ENCODE results near the gene DYNC1I1. TPM values are rescaled to one million over a fixed set of nuclear protein-coding genes. Genes with fewer than 3 reads are reported as not detected.

DYNC1I1 gene
- polyA plus RNA-seq, 4 donors: 0.57 to 0.74 (median 0.64) TPM

DNA sequence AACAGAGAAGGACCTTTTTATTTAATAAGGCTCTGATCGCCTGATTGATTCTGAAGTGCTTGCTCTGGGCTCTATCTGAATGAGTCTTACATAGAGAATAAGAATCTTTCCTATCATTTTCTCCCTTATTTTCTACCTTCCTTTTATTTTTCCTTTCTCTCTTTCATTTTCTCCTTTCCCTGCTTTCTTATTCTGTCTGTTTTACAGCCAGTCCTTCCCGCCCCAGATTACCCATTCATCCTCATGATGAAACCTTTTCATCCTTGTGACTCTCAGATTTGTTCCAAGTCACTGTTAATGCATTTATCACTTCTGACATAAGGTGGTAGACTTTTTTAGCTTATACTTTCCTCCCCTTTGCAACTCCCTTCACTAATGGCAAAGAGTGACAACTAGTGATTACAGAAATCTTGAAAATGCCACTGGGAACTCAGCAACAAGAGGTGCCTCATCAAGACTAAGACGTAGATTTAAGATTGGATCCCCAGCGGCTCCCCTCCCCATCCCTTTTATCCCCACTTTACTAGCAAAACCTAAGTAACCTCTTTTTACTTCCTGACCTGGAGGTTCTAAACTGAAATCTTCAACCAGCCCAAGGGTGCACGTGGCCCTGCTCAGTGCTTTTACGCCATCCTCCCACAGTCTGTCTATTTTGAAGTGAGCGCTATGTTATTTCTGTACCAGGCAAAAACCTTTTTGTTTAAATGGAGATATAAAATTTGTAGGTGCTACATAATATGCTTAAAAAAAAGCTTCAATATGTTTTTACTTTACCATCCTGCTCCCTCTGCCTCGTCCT, 179.8 kb downstream of the DYNC1I1 start:
- no peak for DNase-seq (ENCODE audit: low read depth in 4 of 4, low spot score in 2 of 4)

GRCh38 chr7:95952851-95953250, 180.5 kb downstream of the DYNC1I1 start:
- DNase-seq (ENCODE audit: low read depth in 4 of 4, low spot score in 2 of 4): no peak

DNA sequence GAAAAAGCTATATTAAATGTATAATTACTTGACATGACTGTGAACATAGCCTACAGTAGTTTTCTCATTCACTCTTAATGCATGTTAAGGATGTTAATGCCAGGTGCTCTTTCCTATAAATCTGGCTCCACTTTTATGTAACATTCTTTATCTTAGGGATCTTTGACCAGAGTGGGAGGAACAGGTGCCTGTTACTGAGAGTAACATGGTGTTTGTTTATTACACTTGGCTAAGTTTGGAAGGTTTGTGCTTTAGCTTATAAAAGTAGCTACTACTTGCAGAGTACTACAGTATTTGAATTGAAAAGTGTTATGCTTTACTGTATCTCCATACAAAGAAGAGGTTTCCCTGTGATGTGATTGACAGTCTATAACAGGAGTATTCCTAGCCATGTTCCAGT, 183.4 kb downstream of the DYNC1I1 start:
- DNase-seq (ENCODE audit: low read depth in 4 of 4, low spot score in 2 of 4): no peak

DNA sequence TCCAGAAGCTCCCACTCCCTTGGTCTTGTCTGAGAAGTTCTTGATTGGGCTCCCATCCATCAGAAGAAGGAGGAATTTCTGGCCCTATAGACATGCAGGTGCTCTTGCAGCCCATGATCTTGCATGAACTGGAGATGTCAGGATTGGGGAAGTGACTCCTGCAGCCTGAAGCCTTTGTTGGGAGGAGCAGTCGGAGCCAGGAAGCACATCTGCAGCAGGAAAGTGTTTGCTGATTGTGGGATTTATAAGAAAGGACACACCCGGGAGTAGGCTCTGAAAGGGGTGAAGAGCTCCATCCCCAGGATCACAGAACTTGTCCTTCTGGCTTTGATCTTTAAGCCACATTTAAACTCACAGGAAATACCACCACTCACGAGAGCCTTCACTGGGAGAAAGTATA, 185.2 kb downstream of the DYNC1I1 start:
- no peak for DNase-seq (ENCODE audit: low read depth in 4 of 4, low spot score in 2 of 4)

- no peak for DNase-seq (ENCODE audit: low read depth in 4 of 4, low spot score in 2 of 4)
Measured at GRCh38 chr7:95960706-95961244, 188.4 kb downstream of the DYNC1I1 start.

DNA sequence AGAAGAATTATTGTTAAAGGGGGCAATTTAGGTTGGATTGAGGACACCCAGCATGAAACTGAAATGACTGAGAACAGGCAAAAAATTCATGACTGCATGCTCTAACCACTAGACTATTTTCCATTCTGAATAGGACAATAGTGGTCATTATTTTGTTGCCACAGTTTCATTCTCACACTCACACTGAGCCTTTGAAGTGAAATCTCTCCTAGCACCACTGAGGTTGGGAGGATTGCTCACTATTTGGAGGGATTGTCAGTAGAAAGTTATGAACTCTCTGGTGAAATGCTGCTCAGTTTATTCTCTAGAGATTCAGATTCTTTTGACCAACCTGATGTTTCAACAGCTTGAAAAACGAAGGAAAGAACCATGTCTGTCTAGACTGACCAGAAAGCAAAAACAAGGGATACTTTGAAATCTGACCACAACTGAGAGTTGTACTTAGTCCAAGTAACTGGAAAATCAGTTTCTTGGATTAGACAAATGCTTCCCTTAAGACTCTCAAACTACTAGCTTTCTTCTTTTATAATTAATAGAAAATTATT, 191.2 kb downstream of the DYNC1I1 start:
- no peak for DNase-seq (ENCODE audit: low read depth in 4 of 4, low spot score in 2 of 4)

GRCh38 chr7:95971716-95972115, 199.4 kb downstream of the DYNC1I1 start:
- DNase-seq (ENCODE audit: low read depth in 4 of 4, low spot score in 2 of 4): no peak

- DNase-seq (ENCODE audit: low read depth in 4 of 4, low spot score in 2 of 4): no peak
Measured at GRCh38 chr7:95972523-95972922, 200.2 kb downstream of the DYNC1I1 start.

GRCh38 chr7:95974108-95974507, 201.8 kb downstream of the DYNC1I1 start:
- DNase-seq (ENCODE audit: low read depth in 4 of 4, low spot score in 2 of 4): no peak

GRCh38 chr7:95976369-95977060, 204.2 kb downstream of the DYNC1I1 start:
- DNase-seq (ENCODE audit: low read depth in 4 of 4, low spot score in 2 of 4): no peak

GRCh38 chr7:95977994-95978393, 205.6 kb downstream of the DYNC1I1 start:
- no peak for DNase-seq (ENCODE audit: low read depth in 4 of 4, low spot score in 2 of 4)

DNA sequence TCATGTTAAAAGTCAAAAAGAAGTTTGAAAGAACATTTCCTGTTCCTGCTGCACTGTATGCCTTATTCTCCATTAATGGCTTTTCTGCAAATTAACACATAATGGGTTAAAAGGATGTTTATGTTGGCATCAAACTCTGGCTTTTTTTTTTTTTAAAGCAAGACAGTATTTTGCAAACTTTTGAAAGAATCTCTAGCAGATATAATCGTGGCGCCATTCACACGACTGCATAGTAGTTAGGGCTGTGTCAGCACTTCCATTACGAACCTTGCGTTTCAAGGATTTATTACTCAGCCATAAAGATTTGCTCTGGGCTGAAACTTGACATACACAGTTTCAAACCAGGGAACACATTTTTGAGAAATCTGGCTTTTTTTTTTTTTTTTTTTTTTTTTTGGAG, 207.8 kb downstream of the DYNC1I1 start:
- DNase-seq (ENCODE audit: low read depth in 4 of 4, low spot score in 2 of 4): peak in 3 of 4 donors; percentile 6 to 39 (median 20)

GRCh38 chr7:95980706-95981105, 208.4 kb downstream of the DYNC1I1 start:
- DNase-seq (ENCODE audit: low read depth in 4 of 4, low spot score in 2 of 4): no peak

DNA sequence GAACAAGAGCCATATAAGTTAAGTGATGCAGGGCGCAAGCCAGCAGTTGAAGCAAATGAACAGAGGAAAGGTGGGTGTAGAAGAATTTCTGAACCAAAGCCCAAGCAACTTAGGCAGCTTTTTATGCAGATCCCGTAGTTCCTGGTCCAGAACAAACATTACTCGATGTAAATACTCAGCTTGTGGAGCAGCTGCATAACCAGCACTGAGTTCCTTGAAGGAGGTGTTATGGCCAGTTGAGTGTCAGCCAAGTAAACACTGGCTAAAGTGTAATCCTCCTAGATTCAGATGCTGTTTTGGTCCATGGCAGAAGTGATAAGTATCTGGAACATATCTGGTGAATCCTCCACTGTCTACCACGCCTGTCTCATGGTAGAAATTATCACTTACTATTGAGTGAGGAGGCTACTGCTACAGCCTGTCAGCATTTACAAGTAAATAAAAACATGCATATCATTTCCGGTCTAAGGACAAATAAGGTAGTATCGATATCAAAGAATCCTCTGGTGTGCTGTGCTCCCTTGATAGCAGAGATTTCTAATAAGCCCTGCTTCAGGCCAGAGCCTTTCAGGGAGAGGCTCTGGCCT, 213.9 kb downstream of the DYNC1I1 start:
- DNase-seq (ENCODE audit: low read depth in 4 of 4, low spot score in 2 of 4): no peak

GRCh38 chr7:95989301-95989700, 216.9 kb downstream of the DYNC1I1 start:
- no peak for DNase-seq (ENCODE audit: low read depth in 4 of 4, low spot score in 2 of 4)

GRCh38 chr7:95993380-95993779, 221.0 kb downstream of the DYNC1I1 start:
- no peak for DNase-seq (ENCODE audit: low read depth in 4 of 4, low spot score in 2 of 4)

DNA sequence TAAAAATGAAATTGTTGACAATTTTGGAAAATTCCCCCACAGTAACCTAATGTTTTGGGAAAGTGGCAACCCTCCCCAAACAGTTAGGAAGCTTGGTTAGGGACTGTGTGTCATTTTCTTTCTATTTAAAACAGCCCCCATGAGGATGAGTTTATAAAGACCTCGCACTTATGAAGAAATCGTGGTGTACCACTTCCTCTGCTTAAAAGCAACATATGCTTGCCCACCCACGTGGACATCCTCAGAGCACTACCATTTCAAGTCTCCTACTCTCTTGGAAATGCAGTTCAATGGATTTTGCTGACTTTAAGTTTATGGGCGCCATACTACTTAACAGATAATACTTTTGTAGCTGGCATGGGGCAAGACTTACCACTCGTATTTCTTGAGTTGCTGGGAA, 223.8 kb downstream of the DYNC1I1 start:
- DNase-seq (ENCODE audit: low read depth in 4 of 4, low spot score in 2 of 4): no peak

DNA sequence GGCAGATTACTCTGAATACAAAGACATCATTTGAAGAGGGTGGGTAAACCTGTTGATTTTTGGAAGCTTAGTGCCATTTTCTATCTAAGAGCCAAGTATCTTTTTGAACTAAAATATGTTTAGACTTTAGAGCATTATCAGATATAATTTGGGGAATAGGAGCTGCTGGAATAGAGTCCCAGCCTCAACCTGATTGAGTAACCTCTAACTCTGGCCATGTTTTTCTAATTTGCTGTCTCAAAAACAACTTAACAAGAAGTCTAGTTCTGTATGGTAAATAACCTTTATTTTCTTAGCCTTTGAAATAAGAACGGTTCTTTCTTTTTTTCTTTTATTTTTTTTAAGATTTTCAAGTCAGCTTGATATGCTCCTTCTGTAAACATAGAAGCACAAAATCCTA, 224.5 kb downstream of the DYNC1I1 start:
- no peak for DNase-seq (ENCODE audit: low read depth in 4 of 4, low spot score in 2 of 4)

- no peak for DNase-seq (ENCODE audit: low read depth in 4 of 4, low spot score in 2 of 4)
Measured at GRCh38 chr7:95997632-95998031, 225.3 kb downstream of the DYNC1I1 start.

- DNase-seq (ENCODE audit: low read depth in 4 of 4, low spot score in 2 of 4): no peak
Measured at GRCh38 chr7:95999481-95999880, 227.1 kb downstream of the DYNC1I1 start.

GRCh38 chr7:96004578-96004977, 232.2 kb downstream of the DYNC1I1 start:
- no peak for DNase-seq (ENCODE audit: low read depth in 4 of 4, low spot score in 2 of 4)
